Hematopoietic multipotent progenitor cell treated with erythropoietin and hydrocortisone succinate and interleukin-3 and kit ligand, for 6 days (in vitro differentiated cells): Measurements from ENCODE around the gene TARBP1.
"Not testable (repeated sequence)": the region's sequence is repeated elsewhere in the genome, so short reads cannot be mapped to it uniquely, and the experiment has no call there.

Experiments used
- DNase-seq: peaks from one replicate; pipeline ENCODE4 v3.0.0-alpha.2; 2015

TARBP1 gene, protein sequence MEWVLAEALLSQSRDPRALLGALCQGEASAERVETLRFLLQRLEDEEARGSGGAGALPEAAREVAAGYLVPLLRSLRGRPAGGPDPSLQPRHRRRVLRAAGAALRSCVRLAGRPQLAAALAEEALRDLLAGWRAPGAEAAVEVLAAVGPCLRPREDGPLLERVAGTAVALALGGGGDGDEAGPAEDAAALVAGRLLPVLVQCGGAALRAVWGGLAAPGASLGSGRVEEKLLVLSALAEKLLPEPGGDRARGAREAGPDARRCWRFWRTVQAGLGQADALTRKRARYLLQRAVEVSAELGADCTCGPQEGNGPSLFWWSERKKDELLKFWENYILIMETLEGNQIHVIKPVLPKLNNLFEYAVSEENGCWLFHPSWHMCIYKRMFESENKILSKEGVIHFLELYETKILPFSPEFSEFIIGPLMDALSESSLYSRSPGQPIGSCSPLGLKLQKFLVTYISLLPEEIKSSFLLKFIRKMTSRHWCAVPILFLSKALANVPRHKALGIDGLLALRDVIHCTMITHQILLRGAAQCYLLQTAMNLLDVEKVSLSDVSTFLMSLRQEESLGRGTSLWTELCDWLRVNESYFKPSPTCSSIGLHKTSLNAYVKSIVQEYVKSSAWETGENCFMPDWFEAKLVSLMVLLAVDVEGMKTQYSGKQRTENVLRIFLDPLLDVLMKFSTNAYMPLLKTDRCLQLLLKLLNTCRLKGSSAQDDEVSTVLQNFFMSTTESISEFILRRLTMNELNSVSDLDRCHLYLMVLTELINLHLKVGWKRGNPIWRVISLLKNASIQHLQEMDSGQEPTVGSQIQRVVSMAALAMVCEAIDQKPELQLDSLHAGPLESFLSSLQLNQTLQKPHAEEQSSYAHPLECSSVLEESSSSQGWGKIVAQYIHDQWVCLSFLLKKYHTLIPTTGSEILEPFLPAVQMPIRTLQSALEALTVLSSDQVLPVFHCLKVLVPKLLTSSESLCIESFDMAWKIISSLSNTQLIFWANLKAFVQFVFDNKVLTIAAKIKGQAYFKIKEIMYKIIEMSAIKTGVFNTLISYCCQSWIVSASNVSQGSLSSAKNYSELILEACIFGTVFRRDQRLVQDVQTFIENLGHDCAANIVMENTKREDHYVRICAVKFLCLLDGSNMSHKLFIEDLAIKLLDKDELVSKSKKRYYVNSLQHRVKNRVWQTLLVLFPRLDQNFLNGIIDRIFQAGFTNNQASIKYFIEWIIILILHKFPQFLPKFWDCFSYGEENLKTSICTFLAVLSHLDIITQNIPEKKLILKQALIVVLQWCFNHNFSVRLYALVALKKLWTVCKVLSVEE (N-terminal part only)

DNA sequence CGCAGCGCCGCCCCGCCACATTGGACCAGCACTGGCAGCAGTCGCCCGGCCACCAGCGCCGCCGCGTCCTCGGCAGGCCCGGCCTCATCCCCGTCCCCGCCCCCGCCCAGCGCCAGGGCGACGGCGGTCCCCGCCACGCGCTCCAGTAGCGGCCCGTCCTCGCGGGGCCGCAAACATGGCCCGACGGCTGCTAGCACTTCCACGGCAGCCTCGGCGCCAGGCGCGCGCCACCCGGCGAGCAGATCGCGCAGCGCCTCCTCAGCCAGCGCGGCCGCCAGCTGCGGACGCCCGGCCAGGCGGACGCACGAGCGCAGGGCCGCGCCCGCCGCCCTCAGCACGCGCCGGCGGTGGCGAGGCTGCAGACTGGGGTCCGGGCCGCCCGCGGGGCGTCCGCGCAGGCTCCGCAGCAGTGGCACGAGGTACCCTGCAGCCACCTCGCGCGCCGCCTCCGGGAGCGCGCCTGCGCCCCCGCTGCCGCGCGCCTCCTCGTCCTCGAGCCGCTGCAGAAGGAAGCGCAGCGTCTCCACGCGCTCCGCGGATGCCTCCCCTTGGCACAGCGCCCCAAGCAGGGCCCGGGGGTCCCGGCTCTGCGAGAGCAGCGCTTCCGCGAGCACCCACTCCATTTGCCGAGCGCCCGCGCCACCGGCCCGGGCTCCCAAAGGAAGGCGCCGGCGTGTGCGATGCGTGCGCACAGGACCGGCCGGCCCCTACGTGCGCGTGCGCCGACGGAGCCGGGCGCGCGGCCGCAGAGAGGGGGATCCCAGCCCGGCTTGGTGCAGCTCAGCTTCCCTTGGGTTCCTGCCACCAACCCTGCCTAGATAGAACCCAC, at the start of gene TARBP1:
TSS of gene TARBP1 (minus strand) at position 699 of the 829 bp plus-strand sequence. CDS start at position 623, 76 bp downstream.
- DNase-seq, result peak; percentile 89

DNA sequence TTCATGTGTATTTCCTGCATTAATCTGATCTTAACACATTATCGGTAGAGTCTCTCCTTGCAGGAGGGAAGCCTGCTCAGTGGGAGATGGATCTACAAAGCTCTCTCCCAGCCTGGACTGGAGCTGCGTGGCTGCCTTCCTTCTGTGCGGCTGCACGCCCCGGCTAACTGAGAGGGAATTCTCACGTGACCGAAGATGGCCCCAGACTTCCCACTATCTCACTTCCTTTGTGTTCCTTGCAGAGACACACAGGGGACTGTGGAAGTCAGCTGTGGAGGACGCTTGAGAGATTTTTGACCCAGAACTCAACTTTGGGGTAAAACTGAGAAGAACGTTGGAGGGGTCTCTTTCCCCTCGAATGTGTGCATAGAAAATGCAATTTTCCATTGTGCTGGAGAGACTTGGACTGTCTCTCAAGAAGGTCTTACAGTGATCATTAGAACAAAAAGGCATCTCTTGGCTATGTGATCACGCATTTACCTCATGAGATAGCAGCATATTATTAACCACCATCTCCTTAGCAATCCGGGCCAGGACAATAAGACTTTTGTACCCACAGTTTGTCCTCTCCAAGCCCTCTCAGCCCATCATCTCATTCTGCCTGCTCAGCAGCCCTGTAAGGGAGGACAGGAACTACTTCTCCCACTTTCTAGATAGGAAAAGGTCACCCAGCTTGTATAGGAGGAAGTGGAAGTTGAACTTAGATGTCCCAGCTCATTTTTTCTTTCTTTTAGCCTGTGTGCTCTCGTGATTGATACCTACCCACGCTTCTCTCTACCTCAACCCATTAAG, 49.3 kb upstream of the TARBP1 start:
- no peak for DNase-seq

DNA sequence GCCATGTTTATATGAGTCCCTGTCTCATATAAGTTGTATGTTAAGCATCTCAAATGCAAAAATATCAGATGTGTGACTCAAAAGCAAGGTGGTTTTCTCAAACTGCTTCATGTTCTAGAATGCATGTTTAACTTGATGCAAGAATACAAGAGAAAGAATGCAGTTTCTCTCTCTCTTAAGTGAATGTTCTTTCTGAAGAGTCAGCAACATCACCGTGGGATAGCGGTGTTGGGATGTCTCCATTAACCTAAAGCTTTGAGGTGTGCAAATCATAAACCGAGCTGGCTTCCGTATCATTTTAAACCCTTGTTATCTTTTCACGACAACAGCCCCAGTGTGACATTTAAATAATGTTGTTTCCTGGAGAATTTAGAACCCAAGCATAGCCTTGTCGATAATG, 48.4 kb upstream of the TARBP1 start:
- no peak for DNase-seq

DNA sequence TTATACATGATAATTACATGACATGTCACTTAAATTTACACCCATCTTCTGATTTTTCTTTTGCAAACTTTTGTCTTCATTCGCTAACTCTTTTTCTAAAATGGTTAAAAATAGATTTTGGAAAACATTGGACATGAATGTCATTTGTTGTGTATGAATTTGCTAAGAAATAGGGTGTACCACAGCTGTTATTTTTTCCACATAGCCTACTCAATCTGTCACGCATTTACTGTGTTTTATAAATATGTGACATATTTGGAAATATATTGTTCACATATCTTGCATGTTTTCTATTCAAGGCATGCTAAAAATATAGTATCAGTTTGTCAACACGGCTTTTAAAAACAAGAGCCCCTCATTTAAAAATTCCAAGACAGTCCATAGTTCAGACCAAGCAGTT, 47.9 kb upstream of the TARBP1 start:
- no peak for DNase-seq

DNA sequence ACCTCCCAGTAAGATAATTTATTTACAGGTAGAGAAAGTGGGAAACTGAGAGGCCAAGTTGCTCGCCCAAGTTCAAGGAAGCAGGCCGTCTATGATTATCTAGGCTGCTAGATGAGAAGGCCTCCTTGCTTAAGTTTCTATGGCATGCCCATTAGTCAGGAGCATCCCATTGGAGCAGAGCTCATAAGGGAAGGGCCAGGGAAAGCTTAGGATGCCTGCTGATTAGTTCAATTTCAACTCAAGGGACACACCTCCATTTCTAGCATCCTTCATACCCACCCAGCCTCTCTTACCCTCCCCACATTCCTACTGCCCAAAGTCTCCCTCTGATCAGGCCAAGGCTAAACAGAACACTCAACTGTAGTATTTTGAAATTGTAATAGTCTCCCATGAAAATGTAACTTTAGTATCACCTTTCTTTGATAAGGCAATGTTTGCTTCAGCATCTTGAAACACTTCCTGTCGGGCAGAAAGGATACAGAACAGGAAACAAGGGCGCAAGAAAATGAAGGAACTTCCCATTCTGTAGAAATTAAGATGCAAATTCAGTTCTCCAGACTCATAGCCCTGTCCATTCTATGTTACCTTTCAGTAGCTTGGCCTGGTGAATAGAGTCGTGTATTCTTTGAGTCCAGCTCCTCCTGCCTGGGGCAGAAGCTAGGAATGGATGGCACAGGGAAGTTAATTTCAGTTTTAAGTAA, 46.3 kb upstream of the TARBP1 start:
- no peak for DNase-seq

DNA sequence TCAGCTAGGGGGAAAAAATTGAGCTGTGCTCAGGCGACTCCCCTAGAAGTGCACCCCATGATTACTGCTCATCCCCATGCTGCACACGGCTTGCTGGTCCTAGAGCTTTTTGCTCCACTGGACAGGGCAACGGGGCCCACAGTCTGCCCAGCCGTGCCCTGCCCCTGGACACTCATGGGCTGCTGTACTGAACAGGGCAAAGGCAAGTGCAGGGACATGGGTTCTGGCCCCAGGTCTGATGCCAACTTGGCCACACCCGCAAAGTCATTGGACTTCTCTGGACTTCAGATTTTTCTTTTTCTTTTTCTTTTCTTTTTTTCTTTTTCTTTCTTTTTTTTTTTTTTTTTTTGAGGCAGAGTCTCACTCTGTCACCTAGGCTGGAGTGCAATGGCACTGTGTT, 42.9 kb upstream of the TARBP1 start:
- no peak for DNase-seq

DNA sequence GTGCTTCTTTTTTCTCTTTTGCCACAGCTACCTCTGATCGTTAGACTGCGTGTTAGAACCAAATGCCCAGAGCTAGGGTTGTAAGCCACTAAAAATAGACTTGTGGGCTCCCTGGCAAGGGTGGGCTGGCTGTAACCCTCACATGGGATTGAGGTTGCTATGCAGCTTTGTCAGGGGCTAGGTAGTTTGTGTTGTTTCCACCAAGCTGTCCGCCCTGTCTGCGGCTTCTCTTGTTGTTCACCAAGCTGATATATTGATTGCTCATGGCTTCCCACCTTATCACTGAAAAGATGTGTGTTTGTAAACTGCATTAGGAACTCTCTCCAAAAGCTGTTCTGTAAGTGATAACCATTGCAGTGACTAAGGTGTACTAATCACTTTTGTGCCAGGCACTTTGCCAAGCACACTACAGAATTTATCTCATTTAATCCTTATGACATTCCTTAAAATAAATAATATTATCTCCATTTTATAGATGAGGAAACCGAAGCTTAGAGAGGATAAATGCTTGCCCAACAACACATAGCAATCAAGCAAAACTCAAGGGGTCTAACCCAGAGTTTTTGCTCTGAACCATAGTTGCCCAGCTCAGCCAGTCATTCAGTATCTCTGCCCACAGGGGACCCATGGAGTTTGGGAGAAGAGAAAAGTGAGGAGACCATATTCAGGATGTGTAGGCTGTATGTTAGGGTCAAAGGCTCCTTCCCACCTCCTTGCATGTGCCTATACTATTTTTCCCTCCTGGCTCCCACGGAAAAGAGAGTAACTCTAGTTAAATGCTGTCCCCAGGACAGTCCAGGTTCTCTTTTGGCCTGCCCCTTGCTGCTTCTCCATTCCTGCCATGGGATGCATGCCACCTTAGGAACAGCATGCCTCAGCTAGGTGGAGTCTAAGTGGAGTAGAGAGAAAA, 42.2 kb upstream of the TARBP1 start:
- peak; percentile 85 for DNase-seq

DNA sequence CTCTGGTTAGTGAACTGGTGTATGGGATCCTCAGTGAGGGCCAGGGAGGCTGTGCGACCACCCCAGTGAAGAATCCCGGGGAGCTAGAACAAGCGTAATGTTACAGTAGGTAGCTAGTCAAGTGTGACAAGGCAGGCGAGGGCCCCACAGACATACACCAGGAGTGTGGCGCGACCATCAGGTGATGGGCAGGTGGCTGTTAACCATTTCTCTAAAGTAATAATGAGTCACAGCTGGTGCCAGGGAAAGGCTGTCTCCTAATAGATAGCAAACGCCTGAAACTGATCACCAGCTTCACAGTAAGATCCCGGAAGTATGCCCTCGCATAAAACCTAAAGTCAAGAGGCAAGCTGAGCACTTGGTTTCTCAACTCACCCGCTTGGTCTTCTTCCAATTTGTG, 40.5 kb upstream of the TARBP1 start:
- DNase-seq, result peak; percentile 28

DNA sequence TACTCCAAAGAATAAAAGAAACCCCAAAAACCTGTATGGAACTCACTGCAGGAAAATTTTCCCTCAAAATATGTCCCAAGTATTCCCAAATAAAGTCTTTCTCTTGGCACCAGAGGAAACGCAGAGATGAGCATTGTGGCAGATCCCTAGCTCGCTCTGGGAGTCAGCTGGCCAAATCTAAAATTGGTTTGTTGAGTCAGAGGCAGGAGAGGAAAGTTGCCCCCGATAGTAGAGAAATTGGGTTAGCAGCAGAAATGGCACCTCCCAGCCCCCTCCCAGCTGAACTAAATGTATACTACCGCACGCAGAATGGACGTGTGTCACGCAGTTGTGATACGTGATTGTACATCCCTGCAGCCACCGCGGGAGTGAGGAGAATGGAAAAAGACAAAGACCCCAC, 39.9 kb upstream of the TARBP1 start:
- no peak for DNase-seq

DNA sequence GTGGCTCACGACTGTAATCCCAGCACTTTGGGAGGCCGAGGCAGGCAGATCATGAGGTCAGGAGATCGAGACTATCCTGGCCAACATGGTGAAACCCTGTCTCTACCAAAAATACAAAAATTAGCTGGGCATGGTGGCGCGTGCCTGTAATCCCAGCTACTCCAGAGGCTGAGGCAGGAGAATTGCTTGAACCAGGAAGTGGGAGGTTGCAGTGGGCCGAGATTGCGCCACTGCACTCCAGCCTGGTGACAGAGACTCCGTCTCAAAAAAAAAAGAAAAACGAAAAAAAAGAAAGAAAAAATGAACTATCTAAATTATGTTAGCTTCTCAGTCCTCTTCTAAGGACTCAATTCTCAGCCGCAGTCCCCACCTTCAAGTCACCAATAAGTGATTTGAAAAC, 39.1 kb upstream of the TARBP1 start:
- not testable (repeated sequence) for DNase-seq

DNA sequence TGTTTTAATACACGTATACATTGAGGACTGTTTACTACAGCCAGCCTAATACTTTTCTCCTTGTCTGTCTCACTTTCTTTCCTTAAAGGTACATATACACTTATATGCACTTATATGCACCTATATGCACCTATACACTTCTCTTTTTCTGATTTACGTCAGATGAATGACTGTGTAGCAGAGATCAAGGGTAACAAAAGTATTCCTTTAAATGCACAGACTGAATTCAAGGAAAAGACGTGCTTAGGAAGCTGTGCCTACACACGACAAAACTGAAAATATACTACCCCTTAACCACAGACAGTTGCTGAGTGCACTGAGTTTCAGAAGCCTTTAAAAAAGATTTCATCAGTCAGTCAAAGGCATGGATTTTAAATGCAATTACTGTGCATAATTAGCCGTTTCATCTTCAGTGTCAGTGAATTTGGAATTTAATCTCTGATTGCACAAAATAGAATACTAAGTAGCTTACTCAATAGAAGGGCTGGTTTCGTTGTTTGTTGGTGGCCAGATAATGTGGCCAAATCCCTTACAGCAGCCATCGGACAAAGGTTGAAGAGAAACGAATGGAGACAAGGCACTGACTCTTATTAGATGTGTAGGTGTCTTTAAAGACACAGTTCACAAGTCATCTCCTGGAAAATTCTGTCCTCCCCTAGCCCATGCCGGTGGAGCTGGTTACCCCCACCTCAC, 38.3 kb upstream of the TARBP1 start:
- DNase-seq, result peak; percentile 27

DNA sequence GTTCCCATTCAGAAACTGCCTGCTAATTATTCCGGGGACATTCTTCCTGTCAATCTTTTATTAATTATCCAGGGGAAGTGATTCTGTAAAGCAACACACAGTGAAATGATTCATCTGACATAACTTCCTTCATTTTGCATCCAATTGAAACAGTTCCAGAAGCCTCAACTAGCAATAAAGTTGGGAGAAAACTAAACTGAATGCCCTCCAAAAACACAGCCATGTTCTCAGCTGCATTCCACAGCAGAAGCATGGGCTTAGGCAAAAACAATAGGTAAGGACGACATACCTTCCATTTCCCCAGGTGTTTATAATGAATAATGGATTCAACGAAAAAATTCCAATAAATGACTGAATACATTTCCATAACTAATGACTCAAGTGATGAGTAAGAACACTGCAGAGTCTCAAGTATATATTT, 36.9 kb upstream of the TARBP1 start:
- DNase-seq, result no peak

DNA sequence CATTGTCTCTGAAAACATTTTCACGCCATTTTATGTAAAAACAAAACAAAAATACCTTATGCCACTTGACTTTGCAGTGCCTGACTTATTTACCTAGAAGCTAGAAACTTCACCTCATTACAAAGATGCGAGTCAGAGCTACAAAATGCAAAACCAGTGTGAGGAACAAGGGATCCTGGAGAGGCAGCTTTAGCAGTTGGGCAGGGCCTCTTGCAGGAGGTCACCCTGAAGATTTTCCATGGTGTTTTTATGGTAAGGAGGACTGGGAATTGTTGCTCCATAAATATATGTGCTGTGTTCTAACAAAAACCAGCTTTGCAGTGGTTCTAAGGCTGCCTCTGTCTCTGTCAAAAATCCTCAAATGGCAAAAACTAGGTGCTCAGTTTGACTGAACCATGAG, 36.4 kb upstream of the TARBP1 start:
- DNase-seq, result no peak

DNA sequence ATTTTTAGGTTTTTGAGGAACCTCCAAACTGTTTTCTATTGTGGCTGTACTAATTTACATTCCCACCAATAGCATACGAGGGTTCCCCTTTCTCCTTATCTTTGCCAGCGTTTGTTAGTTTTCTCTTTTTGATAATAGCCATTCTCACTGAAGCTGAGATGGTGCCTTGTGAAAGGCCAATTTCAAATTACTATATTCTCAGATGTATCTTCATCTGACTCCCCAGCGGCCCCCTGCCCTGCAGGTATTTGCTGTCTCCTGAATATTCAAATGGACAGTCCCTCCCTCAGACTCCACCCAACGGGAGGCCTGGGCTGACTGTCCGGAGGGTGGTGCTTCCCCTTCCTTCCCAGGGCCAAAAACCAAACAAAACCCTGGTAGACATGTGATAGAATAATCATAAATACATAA, 33.5 kb upstream of the TARBP1 start:
- DNase-seq, result peak; percentile 59

DNA sequence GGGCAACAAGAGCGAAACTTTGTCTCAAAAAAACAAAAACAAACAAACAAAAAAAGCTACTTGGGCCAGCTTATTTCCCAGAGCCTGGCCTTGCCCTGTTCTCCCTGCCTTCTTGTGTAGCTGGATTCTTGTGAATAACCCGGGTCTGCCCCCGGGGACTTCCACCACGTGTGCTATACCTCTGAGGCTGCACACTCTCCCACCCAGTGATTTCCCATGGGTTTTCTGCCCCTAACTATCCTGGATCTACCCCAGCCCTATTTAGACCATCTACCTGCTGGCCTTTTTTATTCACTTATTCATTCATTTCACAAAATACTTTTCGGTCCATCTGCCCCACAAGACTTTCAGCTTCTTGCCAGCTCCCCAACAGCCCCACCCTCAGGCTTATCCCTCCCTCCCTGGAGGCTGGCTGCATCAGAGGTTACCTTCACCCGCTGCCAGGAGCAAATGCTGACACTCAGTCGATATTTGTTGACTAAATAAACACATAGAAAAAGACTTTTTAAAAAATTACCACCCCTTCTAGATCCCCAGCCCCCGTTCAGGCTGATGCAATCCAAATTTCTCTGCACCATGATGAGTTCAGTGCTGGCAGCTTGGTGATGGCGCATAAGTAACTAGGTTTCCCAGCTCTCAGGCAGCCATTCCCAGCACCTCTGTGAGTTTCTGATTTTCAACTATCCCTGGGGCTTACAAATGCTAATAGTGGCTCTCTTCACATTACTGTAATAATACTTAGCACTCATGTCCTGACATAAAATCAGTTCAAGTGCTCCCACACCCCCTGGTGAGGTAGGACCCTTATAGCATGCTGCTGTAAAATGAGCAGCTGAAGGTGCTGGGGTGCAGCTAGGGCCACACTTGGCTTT, 30.7 kb upstream of the TARBP1 start:
- DNase-seq, result peak; percentile 21

DNA sequence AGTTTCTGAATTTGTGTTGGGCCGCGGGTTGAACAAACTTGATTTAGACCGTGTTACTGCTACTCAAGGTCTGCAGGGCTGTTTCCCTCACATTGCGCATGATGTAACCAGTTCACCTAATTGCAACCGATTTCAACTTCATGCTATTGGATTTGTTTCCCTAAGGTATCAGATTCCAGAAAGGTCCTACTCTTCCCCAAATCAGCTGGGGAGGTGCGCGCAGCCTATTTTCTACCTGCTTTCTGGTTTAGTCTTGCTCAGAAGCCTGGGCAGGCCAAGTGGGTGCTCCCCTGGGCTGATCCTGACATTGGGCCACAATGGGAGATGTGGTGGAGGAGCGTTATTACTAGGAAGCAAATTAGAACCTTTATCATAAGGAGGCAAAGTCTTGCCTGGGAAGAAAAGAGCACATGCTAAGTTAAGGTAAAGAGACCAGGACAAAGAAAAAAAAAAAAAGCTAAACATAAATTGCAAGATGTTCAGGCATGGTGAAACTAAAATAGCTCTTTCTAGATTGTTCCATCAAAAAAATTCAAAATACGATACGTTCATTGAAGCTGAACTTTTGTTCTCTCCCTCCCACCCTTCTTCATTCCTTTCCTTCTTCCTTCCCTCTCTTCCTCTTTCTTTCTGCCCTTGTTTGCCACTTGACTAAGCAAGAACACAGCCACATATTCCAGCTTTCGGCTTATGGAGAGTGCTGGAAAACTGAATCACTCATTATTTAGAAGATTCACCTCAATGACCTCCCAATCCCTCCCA, 28.8 kb upstream of the TARBP1 start:
- DNase-seq, result no peak

DNA sequence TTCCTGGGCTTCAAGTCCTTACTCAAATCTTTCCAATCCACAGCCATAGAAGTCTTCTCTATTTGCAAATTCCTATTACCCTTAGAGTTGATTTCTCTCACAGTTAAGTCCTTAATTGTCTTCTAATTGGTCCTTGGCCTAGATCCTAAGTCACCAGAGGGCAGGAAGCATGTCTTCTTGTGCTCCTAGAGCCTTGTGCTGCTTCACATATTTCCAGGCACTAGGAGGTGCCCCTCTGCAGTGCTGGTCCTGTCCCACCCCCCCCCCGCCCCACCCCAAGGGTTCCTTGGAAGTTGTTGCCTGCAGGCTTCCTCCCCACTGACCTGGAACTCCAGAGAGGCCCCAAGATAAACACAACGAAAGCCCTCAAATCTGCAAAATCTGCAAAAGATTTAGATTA, 28.1 kb upstream of the TARBP1 start:
- no peak for DNase-seq
